GM12878 (cell line): ENCODE results near the gene FAM47E. TPM values are rescaled to one million over a fixed set of nuclear protein-coding genes. Genes with fewer than 3 reads are reported as not detected.

Experiments
- ATAC-seq: fragments of 200-7000 bp; cut with Tn5 transposase; 3 replicates; pipeline ENCODE4 v1.9.1; 2020; ENCODE audit warnings: mild to moderate bottlenecking, moderate library complexity
- BruUV-seq: library from RNA; stranded (reverse); fragments of 400-500 nt; replicated peaks from 2 replicates; lab custom pipeline; 2021; lab: Mats Ljungman, UMichigan
- CTCF ChIA-PET: fragments of 300-600 bp; sonication (Branson Sonifier 250); formaldehyde crosslinking; extraction: SDS; loops from one replicate; lab custom pipeline; 2021; ENCODE audit warnings: inconsistent platforms; lab: Yijun Ruan, JAX
- POLR2A ChIA-PET: fragments of 350-600 bp; formaldehyde crosslinking; extraction: SDS; loops from one replicate; lab custom pipeline; 2021; ENCODE audit warnings: inconsistent platforms; lab: Charles Lee
- RAD21 ChIA-PET: fragments of 300-600 bp; sonication (Branson Sonifier 250); formaldehyde crosslinking; loops from one replicate; lab custom pipeline; 2023; ENCODE audit warnings: antibody characterized with exemption; ENCODE audit not compliant: unreplicated experiment; lab: Charles Lee
- SMC1A ChIA-PET: fragments of 300-600 bp; sonication (Branson Sonifier 250); formaldehyde crosslinking; loops from one replicate; lab custom pipeline; 2023; ENCODE audit not compliant: unreplicated experiment, uncharacterized antibody; lab: Charles Lee
- DNase-seq: peaks from one replicate; pipeline ENCODE4 v3.0.0-alpha.2; 2011; ENCODE audit warnings: low read depth, low spot score
- FAIRE-seq: peaks from 3 replicates; lab custom pipeline; 2011; peaks lifted over from hg19 to GRCh38; lab: Jason Lieb, UNC
- H2AFZ ChIP-seq: 2 replicates; pipeline ENCODE4 v1.6.0; 2011; ENCODE audit warnings: low read depth, low read length, control low read depth; ENCODE audit not compliant: control insufficient read depth
- H3K27ac ChIP-seq: 2 replicates; pipeline ENCODE4 v1.5.1; 2011; ENCODE audit warnings: control low read depth; ENCODE audit not compliant: control insufficient read depth, insufficient read depth
- H3K27me3 ChIP-seq, 2 experiments: replicated peaks in 1 of 2; 2 replicates each; pipeline versions ENCODE4 v1.6.0 to v1.6.1; 2011; ENCODE audit warnings: low read length in 1 of 2; ENCODE audit not compliant: control insufficient read depth in 2 of 2, insufficient read depth in 2 of 2
- H3K36me3 ChIP-seq, 2 experiments: 2 replicates each; pipeline ENCODE4 v1.5.1; 2011; ENCODE audit warnings: low read length in 1 of 2; ENCODE audit not compliant: control insufficient read depth in 2 of 2, insufficient read depth in 2 of 2
- H3K4me1 ChIP-seq: 2 replicates; pipeline ENCODE4 v1.6.1; 2011; ENCODE audit warnings: mild to moderate bottlenecking, low read length, moderate library complexity, mixed read lengths; ENCODE audit not compliant: control insufficient read depth, insufficient read depth
- H3K4me2 ChIP-seq: 2 replicates; pipeline ENCODE4 v1.6.0; 2011; ENCODE audit warnings: control low read depth; ENCODE audit not compliant: control insufficient read depth, insufficient read depth
- H3K4me3 ChIP-seq: fragments of 200-600 bp; sonication (generic); 2 replicates; pipeline ENCODE4 v1.5.1; 2016
- H3K79me2 ChIP-seq: 2 replicates; pipeline ENCODE4 v1.6.0; 2011; ENCODE audit warnings: low read length; ENCODE audit not compliant: control insufficient read depth, insufficient read depth
- H3K9ac ChIP-seq: 2 replicates; pipeline ENCODE4 v1.8.0; 2011; ENCODE audit warnings: low read length, control low read depth, mixed read lengths; ENCODE audit not compliant: control insufficient read depth, insufficient read depth
- H3K9me3 ChIP-seq: replicated peaks from 3 replicates; pipeline ENCODE4 v1.5.1; 2011; ENCODE audit warnings: mild to moderate bottlenecking, low read length; ENCODE audit not compliant: control insufficient read depth, insufficient read depth
- H4K20me1 ChIP-seq: 2 replicates; pipeline ENCODE4 v1.6.0; 2011; ENCODE audit not compliant: control insufficient read depth, insufficient read depth
- CBX5 ChIP-seq: sonication (generic); IDR thresholded peaks from 2 replicates; pipeline ENCODE4 v1.6.1; 2016; ENCODE audit warnings: low read depth, moderate library complexity, mild to moderate bottlenecking, inconsistent platforms
- CREM ChIP-seq: IDR thresholded peaks from 2 replicates; pipeline ENCODE4 v1.6.1; 2014; ENCODE audit warnings: antibody characterized with exemption, low read depth
- GATAD2B ChIP-seq: fragments of 450-650 bp; conservative IDR thresholded peaks from 2 replicates; pipeline ENCODE4 v1.6.1; 2017; ENCODE audit warnings: low read depth, mild to moderate bottlenecking, moderate library complexity
- SMC3 ChIP-seq: IDR thresholded peaks from 2 replicates; pipeline ENCODE4 v1.6.1; 2011; ENCODE audit warnings: low read length, improper control_type of control experiment, borderline replicate concordance
- SP1 ChIP-seq: IDR thresholded peaks from one replicate; pipeline ENCODE4 v1.6.1; 2011; ENCODE audit warnings: low read depth, low read length
- TCF12 ChIP-seq: IDR thresholded peaks from 2 replicates; pipeline ENCODE4 v1.6.1; 2011; ENCODE audit warnings: low read depth, mild to moderate bottlenecking, low read length
- WGBS: methylation state at CpG from one replicate; pipeline ENCODE4 v1.1.6; 2016; ENCODE audit warnings: low lambda C conversion rate; ENCODE audit not compliant: insufficient replicate concordance, insufficient coverage; ENCODE audit errors: missing lambda C conversion rate; 5-methylcytosine and 5-hydroxymethylcytosine counted together
- in situ Hi-C: fragments of 300-500 bp; cut with MboI; formaldehyde crosslinking; loops from 9 replicates; pipeline ENCODE4 v1.14.3; 2018; ENCODE audit warnings: mixed read lengths
- intact Hi-C: fragments of 100-400 bp; cut with micrococcal nuclease; formaldehyde crosslinking; loops from one replicate; pipeline ENCODE4 v1.14.2; 2022; ENCODE audit not compliant: unreplicated experiment
- polyA plus RNA-seq, 11 experiments: library from polyadenylated mRNA; depleted of rRNA in 4 of 11; unstranded in 6 of 11; stranded (reverse) in 5 of 11; fragments of >200 nt; fragmentation: Nextera tagmentation in 4 of 11; fragmentation: Illumina TruSeq in 1 of 11; extraction: Ambion mirVana in 4 of 11; extraction: Trizol in 1 of 11; gene quantifications; 1 replicate in 1 of 11; 2 replicates in 10 of 11; pipeline versions ENCODE4 v1.2.1 to v1.2.3, GENCODE V29; 2011 to 2016; ENCODE audit warnings: inconsistent platforms in 2 of 11, missing spikeins in 2 of 11, low read depth in 1 of 11
- total RNA-seq, 4 experiments: library from RNA; depleted of rRNA in 3 of 4; stranded (reverse); fragments of >200 nt in 3 of 4; fragmentation: Illumina TruSeq in 1 of 4; extraction: Trizol in 1 of 4; gene quantifications; 2 replicates each; pipeline versions ENCODE4 v1.2.1 to v1.2.3, GENCODE V29; 2013 to 2021
- TF ChIP-seq, protein P1 (sequence below): IDR thresholded peaks from 2 replicates; pipeline ENCODE4 v1.6.1; 2012; ENCODE audit warnings: improper control_type of control experiment, low read depth, low read length; ENCODE audit not compliant: insufficient replicate concordance

Gene FAM47E
- total and polyA plus RNA-seq, 10 of the 15 experiments (the other 5 are each of a cell fraction or from before 2014, with no cell fraction given), result 0.03 TPM; not detected in 9

DNA sequence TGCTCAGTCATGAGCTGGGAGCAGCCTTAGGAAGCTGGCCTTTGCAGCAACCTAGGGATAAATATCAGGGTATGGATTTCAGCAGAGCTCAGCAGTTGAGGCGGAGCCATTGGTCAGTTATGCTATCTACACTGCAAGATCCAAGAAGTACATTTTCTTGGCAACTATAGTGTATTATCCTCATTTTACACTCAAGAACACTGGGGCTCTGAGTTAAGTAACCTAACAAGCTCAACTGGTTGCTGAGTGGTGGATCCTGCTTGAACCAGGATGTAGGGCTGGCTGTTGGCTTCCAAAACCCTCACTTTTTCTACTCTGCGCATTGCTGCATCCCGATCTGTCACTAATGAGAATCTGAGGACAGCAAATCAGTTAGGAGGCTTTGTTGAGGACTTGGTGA is 36.4 kb upstream of the FAM47E start:
- H3K9ac ChIP-seq, result no peak overlapping the region

More for the DNA sequence above, 36.4 kb upstream of the FAM47E start:
- BruUV-seq, result no TSS peak
- TF ChIP-seq SMC3, result no peak
- no peak for TF ChIP-seq CREM
- no peak for TF ChIP-seq SP1
- no peak for TF ChIP-seq CBX5
- no peak for TF ChIP-seq GATAD2B
- TF ChIP-seq, protein P1, sequence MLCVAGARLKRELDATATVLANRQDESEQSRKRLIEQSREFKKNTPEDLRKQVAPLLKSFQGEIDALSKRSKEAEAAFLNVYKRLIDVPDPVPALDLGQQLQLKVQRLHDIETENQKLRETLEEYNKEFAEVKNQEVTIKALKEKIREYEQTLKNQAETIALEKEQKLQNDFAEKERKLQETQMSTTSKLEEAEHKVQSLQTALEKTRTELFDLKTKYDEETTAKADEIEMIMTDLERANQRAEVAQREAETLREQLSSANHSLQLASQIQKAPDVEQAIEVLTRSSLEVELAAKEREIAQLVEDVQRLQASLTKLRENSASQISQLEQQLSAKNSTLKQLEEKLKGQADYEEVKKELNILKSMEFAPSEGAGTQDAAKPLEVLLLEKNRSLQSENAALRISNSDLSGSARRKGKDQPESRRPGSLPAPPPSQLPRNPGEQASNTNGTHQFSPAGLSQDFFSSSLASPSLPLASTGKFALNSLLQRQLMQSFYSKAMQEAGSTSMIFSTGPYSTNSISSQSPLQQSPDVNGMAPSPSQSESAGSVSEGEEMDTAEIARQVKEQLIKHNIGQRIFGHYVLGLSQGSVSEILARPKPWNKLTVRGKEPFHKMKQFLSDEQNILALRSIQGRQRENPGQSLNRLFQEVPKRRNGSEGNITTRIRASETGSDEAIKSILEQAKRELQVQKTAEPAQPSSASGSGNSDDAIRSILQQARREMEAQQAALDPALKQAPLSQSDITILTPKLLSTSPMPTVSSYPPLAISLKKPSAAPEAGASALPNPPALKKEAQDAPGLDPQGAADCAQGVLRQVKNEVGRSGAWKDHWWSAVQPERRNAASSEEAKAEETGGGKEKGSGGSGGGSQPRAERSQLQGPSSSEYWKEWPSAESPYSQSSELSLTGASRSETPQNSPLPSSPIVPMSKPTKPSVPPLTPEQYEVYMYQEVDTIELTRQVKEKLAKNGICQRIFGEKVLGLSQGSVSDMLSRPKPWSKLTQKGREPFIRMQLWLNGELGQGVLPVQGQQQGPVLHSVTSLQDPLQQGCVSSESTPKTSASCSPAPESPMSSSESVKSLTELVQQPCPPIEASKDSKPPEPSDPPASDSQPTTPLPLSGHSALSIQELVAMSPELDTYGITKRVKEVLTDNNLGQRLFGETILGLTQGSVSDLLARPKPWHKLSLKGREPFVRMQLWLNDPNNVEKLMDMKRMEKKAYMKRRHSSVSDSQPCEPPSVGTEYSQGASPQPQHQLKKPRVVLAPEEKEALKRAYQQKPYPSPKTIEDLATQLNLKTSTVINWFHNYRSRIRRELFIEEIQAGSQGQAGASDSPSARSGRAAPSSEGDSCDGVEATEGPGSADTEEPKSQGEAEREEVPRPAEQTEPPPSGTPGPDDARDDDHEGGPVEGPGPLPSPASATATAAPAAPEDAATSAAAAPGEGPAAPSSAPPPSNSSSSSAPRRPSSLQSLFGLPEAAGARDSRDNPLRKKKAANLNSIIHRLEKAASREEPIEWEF, result no peak
- TF ChIP-seq TCF12, result no peak
- ChIA-PET SMC1A (interaction anchor here (1.4 to 1.6 kb wide), 2 partner anchors 15 to 35 kb away, joined by 4 to 6 read pairs; no protein-coding TSS in a partner anchor), CTCF (interaction anchor here (0.8 to 1.8 kb wide), 2 partner anchors 35 to 163 kb away, joined by 3 to 6 read pairs; no protein-coding TSS in a partner anchor), POLR2A (no interaction called here), RAD21 (interaction anchor here (1.8 kb wide), 1 partner anchor 35 kb away, joined by 11 read pairs; no protein-coding TSS in a partner anchor)
- in situ Hi-C loops, result no loop called here
- Histone ChIP-seq H3K4me2 (no peak overlapping the region), H3K4me3 (no peak overlapping the region), H3K27ac (no peak overlapping the region), H3K9me3 (no peaks in the 10 kb centered on the region), H3K27me3 (no peaks in the 10 kb centered on the region), H3K36me3 (no peaks in the 10 kb centered on the region), H3K4me1 (peaks cover 14% of the 10 kb centered on the region), H2AFZ (no peak overlapping the region), H4K20me1 (no peaks in the 10 kb centered on the region), H3K79me2 (peaks cover 3% of the 10 kb centered on the region)
- intact Hi-C loops, result no loop called here
- ATAC-seq (no peak), DNase-seq (no peak), FAIRE-seq (no peak)
- WGBS, result 98% methylated on average over 3 of the region's 3 CpGs
